CD4-positive, alpha-beta T cell treated with Interferon alpha-2 for 1 hour (primary cell): ENCODE data around the gene FAM72B.
"Not testable (repeated sequence)": the region's sequence is repeated elsewhere in the genome, so short reads cannot be mapped to it uniquely, and the experiment has no call there.

Source experiments
- DNase-seq, 2 donors: peaks; one replicate each; pipeline ENCODE4 v3.0.0-alpha.2; 2020 to 2022

Gene FAM72B

DNA sequence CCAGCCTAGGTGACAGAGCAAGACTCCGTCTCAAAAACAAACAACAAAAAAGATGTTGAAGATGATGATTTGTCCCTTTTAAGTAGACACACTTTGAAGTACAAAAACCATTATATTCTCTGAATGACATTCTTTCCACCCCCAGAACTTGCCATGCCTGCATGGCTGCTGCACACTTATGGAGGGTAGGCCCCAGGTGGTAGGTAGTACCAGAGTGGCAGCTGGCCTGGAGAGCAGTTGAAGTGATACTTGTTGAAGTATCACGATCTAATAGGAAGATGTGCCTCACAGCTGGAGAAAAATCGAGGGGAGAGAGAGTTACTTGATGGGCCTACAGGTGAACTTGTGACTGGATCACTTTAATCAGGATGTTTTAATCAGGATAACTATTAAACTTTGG lies 15.6 kb upstream of the FAM72B start:
- not testable (repeated sequence) for DNase-seq

DNA sequence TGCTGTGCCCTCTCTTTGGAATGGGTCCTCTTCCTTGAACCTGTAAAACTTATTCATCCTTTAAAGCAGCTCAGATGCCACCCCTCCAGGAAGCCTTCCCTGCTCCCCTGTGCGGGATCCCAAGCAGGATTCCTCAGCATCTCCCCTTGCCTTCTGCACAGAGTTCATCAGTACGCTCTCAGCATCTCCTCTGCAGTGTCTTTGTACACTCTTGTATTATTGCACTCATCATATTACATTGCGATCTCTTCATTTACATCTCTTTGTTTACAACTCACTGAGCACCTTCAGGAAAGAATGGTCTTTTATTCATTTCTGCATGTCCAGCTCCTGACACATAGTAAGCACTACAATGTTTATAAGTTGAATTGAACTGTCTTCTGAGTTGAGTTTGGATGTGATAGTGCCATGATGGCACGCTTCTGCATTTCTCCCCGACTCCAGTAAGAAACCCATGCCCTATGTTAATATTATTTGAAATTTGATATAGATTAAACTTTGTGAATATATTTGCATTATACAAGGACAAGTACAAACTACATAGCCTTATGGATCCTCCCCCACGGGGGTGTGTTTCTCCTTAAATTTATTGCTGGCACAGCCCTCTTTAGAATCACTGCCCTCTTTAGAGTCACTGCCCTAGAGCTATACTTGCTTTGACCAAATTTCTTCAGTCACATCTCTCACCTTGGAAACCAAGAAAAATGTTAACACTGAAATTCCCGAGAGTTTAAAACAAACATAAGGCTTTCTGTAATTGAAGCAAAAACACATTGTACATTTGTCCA lies 13.1 kb upstream of the FAM72B start:
- DNase-seq, result not testable (repeated sequence)

- not testable (repeated sequence) for DNase-seq
These were observed 8.4 kb upstream of the FAM72B start for GRCh38 chr1:121192512-121192911.

GRCh38 chr1:121187914-121188313 lies 3.8 kb upstream of the FAM72B start:
- DNase-seq, result not testable (repeated sequence)

DNA sequence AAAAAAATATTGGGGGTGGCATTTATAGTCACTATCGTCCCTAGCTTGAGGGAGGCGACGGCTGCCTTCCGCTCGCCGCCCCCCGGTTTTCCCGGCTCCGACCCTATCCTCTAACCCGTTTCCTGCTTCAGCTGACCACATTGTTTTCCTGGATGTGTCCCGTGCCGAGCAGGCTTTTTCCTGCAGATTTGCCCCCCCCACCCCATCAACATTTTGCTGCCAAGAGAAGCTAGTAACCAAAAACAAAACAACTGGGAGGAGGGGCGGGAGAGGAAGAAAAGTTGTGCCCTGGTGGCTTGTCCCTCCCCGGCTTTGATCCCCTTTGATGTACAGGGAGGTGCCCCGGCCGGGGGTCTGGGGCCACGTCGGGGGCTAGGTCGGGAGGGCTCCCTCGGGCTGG lies 2.1 kb upstream of the FAM72B start:
- not testable (repeated sequence) for DNase-seq

GRCh38 chr1:121185140-121185708 lies 1.1 kb upstream of the FAM72B start:
- not testable (repeated sequence) for DNase-seq

DNA sequence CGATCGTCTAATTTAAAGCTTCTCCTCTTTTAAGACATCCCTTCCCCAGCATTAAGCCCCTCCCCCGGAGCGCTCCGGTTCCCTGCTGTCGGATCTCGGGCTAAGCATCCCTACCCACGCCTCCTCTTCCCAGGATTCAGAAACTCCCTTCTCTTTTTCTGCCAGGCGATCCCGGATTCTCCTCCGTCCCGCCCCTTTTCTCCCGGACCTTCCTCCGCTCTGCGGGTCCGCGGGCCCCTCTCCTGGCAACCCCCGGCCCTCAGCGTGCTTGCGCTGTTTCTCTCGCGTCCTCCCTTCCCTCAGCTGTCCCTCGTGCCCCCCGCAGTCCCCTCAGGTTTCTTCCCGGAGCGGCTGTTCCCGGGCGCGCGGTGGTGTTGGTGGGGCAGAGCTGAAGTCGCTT lies 273 bp downstream of the FAM72B start:
- not testable (repeated sequence) for DNase-seq

DNA sequence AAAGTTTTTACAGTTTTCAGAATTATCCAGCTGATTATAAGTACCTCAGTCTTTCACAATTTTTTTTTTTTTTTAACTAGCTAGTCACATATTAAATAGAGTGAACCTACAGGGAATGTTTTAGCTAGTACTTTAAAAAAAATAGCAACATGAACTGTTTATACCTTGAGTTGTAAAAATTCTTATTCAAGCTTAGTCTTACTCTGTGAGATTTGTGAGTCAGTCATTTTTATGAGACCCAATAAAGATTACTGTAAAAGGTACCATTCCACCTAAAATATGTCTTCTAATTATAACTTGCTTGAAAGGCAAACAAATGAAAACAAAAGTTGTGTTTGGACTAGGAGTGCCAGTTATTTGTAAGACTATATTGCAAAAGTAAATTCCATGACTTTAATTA lies 5.9 kb downstream of the FAM72B start:
- not testable (repeated sequence) for DNase-seq

DNA sequence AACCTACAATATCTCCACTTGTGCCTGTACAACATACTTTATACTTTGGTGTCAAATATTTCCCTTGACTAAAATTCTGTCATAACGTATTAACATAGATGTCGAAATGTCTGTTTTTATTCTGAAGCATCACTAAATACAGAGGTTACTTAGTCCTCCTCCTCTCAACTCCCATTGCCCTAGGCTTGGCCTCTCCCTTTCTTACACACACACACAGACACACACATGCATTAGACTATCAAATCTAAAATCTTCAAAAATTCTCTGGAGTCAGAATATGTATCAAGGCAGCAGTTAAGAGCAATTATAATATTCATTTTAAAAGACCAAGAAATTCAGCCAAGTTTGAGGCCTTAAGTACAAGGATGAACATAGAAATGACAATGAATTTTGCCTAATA lies 7.5 kb downstream of the FAM72B start:
- not testable (repeated sequence) for DNase-seq

DNA sequence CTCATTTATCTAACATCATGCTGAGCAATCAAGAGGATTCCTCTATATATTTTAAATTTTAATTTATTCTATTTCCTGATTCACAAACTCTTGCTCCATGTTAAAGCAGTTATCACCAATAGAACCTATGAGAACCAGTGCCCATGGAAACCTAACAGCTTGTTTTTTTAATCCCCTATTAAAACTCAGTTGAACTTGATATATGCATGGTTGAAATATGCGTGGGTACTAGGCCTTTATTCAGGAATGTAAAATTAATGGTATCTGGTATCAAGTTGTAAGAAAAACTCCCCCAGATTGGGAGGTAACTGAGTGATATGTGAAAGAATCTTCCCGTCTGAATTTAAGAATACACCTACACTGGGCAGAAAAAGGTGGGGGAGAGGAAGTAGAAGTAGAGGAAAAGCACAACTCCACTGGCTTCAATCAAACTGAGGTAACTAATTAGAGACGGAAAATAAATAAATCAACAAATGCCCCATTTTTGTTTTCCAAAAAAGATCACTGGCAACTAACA lies 15.9 kb downstream of the FAM72B start:
- not testable (repeated sequence) for DNase-seq

DNA sequence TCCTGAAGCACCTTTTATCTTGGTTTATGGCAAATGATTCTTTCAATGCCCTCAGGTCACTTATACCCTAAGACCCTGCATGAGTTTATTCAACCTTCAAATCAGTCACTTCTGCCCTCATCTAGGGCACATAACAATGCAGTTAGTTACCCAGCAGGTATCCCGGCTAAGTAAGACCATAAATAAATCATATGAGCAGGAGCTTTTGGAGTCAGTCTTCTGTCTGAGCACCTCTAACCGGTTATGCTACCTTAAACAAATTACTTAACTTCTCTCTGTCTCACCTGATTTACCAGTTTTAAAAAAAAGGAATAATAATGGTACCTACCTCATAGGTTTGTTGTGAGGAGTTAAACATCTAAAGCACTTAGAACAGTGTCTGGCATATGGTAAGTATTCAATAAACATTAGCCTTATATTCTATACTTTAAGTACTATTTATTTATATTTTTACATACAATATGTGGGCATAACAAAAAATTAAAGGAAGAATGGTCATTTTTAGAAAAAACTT lies 16.9 kb downstream of the FAM72B start:
- not testable (repeated sequence) for DNase-seq

DNA sequence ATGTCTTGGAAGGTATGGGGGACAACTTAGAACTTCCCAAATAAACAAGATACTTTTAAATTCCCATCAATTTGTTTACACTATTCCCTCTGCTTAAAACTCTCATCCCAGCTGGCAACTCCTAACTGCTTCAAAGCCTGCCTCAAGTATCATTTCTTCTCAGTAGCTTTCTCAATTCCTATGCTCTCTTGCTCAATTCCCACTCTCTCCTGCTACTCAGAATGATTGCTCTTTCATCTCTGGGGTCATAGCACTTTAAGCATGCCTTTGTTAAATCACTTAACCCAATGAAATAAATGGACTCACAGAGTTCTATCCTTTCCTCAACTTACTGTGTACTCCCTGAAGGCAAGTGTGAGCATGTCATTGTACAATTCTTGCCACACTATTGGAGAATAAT lies 18.8 kb downstream of the FAM72B start:
- DNase-seq, result not testable (repeated sequence)

DNA sequence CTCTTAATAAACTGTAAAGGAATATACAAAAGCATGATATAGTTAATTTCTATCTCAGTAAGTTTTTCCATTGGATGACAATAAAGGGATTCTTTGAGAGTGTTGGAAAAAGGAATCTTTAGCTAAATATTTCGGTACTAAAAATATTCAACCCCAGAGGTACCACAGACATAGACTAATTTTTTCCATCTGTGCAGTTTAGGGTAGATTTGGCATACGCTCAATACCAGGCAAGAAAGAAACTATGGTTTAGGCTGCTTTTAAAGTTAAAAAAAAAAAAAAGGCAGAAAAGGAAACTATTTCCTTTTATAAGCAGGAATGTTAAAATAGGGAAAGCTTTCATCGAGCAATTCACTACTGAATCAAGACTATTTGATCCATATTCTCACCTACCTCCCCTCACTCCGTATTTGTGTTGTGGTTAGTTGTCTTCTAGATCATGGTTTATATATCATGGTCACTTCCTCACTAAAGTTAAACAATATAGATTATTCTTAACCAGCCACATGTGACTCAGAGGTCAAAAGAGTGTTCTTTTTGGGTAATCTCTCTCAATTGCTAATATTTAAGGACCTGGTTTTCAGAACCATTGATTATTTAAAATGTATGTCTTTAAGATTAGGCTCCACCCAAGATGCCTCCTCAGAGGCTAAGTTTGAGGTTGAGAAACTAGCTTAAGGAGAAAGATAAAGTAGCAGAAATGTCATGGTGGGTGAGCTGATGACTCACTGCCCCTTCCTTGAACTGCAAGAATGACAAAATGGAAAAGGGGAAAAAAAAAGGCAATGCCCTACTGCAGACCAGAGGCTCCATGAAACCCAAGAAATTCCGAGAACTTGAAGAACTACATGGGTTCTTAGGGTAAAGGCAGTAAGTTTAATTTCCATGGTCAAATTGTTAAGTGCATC lies 20.0 kb downstream of the FAM72B start:
- not testable (repeated sequence) for DNase-seq

GRCh38 chr1:121161199-121161901 lies 22.8 kb downstream of the FAM72B start:
- not testable (repeated sequence) for DNase-seq

- not testable (repeated sequence) for DNase-seq
These were observed 24.0 kb downstream of the FAM72B start for GRCh38 chr1:121160118-121160517.

GRCh38 chr1:121157609-121158008 lies 26.5 kb downstream of the FAM72B start:
- not testable (repeated sequence) for DNase-seq

- not testable (repeated sequence) for DNase-seq
These were observed 27.1 kb downstream of the FAM72B start for GRCh38 chr1:121156958-121157603.

- not testable (repeated sequence) for DNase-seq
These were observed 28.3 kb downstream of the FAM72B start for GRCh38 chr1:121155671-121156358.

DNA sequence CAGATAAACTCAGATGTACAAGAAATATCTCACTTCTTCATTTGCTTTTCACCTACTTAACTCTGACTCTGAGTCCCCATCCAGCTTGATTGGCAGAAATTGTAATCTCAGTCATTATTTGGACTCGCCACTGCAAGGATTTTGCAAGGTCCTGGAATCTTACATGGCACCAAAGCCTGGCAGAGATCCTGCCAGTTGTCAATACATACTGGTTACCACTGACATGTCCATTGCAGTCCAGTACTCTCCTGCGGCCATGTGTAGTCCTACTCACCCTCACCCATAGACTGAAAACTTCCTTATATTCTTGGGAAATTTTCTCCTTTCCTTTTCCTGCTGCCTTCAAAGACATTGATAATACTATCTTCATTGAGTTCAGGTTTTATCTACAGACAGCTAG lies 29.3 kb downstream of the FAM72B start:
- DNase-seq, result not testable (repeated sequence)

DNA sequence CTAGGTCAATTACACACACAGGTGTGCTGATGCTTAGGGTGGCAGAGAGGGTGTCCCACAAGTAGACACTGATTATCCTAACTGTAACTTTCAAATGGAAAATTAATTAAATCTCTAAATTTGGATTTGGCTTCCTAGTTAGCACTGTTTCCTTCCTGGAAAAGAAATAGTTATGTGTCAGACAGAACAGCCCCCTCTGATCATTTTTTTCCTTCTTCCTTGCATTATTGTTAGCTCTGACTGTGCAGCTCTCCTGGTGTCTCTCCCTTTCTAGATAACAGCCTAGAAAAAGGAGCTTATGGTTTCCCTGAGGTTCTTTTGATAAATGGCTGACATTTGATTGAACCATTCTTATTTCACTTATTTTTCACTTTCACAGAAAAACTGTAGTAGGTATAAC lies 31.4 kb downstream of the FAM72B start:
- not testable (repeated sequence) for DNase-seq

GRCh38 chr1:121151294-121151693 lies 32.8 kb downstream of the FAM72B start:
- DNase-seq, result not testable (repeated sequence)
